CD4-positive, alpha-beta T cell treated with Interleukin-15 for 4 hours (primary cell): Measurements from ENCODE around the gene ITPR1.

Experiments
- DNase-seq: peaks from one replicate; pipeline ENCODE4 v3.0.0-alpha.2; 2020; ENCODE audit warnings: low spot score

ITPR1 gene

DNA sequence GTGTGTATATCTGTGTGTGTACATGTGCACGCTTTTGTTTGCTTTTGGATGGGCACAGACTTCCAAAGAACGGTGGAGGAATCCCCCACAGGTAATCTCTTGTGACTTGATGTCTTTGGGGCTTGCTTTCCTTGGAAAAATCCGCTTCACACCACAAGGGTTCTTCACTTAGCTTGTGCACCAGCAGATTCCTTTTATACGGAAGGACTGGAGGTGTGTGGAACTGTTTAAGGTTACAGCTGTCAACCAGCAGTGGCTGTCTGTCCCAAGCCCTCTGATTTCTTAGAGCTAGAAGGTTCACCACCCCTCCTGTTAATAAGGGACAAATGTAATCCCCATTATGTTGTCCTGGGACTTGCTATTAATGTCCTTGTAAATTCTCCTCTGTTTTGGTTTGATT lies 193.5 kb downstream of the ITPR1 start:
- no peak for DNase-seq

DNA sequence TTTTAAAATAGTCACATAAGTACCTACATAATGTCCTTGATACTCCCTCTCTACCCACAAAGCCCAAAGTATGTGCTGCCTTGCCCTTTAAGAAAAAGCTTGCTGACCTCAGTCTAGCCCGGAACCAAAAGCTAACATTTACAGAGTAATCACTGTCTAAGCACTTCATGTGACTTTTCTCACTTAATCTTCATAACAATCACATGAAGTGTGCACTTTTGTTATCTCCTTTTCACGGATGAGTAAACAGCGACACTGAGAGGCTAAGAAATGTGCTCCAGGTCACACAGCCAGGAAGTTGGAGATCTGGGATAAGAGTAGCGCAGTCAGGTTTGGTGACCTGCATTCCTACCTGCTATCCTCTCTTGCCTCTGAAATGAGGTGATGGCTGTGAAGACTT lies 194.0 kb downstream of the ITPR1 start:
- DNase-seq = no peak

- no peak for DNase-seq
Observed at GRCh38 chr3:4687596-4687995, 194.4 kb downstream of the ITPR1 start.

- no peak for DNase-seq
Observed at GRCh38 chr3:4688411-4688810, 195.3 kb downstream of the ITPR1 start.

DNA sequence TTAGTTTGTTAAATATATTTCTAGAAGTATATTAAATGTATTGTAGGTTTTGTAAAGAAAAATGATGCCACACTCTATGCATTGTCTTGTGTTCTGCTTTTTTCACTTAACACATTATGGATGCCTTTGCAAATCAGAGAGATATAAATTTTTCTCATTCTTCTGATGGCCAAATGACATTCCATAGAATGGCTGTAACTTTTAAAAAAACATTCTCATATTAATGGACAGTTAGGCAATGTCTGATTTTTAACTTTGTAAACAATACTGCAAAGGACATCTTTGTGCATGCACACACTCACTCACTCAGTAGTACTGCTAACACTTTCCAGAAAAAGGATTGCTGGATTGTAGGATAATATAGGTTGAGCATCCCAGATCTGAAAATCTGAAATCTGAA lies 195.9 kb downstream of the ITPR1 start:
- DNase-seq = no peak

DNA sequence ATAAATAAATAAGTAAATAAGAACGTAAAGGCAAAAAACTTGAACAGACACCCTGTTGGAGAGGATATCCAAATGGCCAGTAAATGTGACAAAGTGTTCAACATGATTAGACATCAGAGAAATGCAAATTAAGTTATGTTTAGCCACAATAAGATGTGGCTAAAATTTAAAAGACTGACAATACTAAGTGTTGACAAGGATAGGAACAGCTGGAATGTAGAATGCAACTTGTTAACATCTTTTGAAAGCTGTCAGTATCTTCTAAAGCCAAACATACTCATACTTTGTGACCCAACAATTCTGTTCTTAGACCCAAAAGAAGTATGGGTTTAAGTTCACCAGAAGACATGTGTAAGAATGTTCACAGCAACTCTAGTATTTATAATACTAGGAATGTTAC lies 197.1 kb downstream of the ITPR1 start:
- no peak for DNase-seq

GRCh38 chr3:4693620-4694019 lies 200.5 kb downstream of the ITPR1 start:
- no peak for DNase-seq

- DNase-seq = no peak
Observed at GRCh38 chr3:4695846-4696245, 202.7 kb downstream of the ITPR1 start.

DNA sequence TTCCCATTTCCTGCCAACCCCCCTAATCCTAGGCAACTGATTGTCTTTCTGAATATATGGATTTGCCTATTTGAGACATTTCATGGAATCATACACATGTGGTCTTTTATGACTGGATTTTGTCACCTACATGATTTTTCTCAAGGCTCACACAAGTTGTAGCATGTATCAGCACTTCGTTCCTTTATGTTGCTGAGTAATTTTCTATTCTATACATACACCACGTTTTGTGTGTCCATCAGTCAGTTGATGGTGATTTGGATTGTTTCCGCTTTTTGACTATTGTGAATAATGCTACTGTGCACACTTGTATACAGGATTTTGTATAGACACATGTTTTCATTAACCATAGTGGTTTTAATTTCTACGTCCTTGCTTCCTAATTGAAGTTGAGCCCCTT lies 203.1 kb downstream of the ITPR1 start:
- no peak for DNase-seq

DNA sequence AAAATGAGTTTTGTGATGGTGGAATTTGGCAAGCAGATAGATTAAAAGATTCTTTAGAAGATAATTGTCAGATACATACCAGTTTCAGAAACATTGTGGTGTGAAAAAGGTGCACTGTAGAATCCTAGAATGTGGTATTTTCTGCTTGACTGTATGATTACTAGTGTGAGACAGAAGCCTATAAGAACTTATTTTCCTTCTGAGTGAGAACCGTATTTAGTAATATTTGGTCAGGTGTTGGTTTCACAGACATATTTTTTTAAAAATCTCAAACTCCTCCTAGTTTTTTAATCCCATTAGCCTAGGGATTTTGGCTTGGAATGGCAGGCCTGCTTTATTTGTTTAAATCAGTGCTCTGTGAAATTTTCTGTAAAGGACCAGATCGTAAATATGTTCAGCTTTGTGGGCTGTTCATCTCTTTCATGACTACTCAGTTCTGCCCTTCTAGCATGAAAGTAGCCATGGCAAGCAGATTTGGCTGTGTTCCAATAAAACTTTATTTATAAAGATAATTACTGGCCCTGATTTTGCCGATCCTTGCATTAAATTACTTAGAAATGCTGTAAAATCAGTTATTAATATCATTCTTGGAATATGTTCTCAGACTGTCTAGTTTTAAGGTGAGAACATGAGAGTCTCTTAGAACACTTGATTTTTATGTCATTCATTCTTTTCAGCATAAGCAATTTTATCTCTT lies 205.1 kb downstream of the ITPR1 start:
- DNase-seq = no peak

- no peak for DNase-seq
Observed at GRCh38 chr3:4703054-4703480, 209.9 kb downstream of the ITPR1 start.

DNA sequence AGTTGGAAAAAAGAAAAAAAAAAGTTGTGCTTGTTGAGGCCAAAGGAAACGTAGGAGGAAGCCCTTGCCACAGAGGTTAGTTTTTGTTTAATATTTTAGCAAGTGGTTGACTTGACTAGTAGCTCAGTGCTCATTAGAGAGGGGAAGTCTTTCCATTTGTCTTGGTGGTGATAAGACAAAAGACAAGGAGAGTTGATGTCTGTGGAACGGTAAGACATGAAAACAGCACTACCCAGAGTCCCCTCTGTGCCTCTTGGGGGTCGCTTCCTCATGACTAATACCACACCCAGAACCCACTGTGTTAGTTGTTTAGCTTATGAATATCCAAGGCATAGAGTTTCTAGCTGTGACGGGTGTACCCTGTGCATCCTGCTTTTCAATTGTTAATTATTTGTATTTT lies 211.4 kb downstream of the ITPR1 start:
- DNase-seq = no peak

GRCh38 chr3:4707324-4707723 lies 214.2 kb downstream of the ITPR1 start:
- DNase-seq = no peak

DNA sequence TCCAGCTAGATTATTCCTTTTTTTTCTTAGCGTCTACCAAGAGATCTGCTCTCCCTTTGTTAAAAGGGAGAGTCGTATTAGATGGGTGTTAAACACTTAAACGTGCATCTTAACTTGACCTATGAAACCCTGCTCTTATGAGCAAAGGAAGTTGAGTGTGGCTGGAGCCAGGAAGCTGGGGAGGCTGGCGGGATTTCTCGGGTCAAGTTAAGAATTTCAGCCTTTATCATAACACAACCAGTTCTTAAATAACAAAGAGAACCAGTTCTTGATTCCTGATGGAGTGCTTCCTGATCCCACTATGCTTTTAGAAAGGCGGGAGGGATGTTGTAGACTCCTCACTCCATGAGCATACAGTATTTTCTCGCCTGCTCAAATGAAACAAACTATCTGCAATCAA lies 215.1 kb downstream of the ITPR1 start:
- no peak for DNase-seq

GRCh38 chr3:4709341-4709740 lies 216.2 kb downstream of the ITPR1 start:
- no peak for DNase-seq

DNA sequence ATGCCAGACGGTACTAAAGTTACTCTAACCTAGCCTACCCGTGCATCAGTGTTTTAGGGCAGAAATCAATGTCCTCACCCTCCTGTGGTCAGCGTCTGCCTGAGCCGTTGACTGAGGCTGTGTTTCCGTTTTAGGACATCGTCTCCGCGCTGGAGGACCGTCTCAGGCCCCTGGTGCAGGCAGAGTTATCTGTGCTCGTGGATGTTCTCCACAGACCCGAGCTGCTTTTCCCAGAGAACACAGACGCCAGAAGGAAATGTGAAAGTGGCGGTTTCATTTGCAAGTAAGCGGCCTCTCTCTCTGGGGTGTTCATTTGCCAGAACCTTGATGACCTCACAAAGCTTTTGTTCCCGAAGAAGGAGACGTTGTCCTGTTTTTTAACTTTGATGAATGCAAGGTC lies 217.0 kb downstream of the ITPR1 start:
- DNase-seq = no peak

DNA sequence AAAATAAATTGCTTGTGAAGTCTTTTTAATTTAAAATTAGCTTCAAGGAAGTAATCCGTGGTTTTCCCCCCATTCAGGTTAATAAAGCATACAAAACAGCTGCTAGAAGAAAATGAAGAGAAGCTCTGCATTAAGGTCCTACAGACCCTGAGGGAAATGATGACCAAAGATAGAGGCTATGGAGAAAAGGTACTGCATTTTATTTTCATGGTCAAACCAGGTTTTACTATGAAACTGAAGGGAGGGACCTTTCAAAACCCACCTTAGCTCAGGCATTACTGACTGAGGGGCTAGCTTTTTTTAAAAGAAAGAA lies 218.5 kb downstream of the ITPR1 start:
- no peak for DNase-seq

- no peak for DNase-seq
Observed at GRCh38 chr3:4712109-4712508, 219.0 kb downstream of the ITPR1 start.

- DNase-seq = no peak
Observed at GRCh38 chr3:4714045-4714444, 220.9 kb downstream of the ITPR1 start.

DNA sequence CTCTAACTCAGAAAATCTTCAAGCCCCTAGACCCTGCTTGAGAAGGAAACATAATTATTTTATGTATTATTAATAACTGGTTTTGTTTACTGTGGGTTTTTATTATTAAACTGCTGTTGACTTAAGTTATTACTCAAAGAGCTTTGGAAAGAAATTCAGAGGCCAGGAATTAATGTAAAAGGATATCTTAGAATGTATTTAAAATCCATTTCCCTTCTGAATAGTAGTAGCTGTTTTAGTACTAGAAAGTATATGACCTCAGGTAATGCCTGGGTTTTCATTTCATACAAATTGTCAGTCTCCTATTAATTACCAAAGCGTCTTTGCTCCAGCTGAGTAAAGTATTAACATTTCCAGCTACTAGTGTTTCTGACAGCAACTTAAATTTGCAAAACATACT lies 223.1 kb downstream of the ITPR1 start:
- DNase-seq = no peak

- no peak for DNase-seq
Observed at GRCh38 chr3:4716706-4717362, 223.7 kb downstream of the ITPR1 start.

GRCh38 chr3:4717363-4717740 lies 224.2 kb downstream of the ITPR1 start:
- no peak for DNase-seq

GRCh38 chr3:4718179-4718736 lies 225.1 kb downstream of the ITPR1 start:
- no peak for DNase-seq

- DNase-seq = no peak
Observed at GRCh38 chr3:4719046-4719501, 225.9 kb downstream of the ITPR1 start.
